MV-4-11 (cell line): ENCODE results near the gene PADI2.

Experiments used
- DNase-seq: peaks from one replicate; lab custom pipeline; 2025; lab: John Stamatoyannopoulos, UW

PADI2 gene

DNA sequence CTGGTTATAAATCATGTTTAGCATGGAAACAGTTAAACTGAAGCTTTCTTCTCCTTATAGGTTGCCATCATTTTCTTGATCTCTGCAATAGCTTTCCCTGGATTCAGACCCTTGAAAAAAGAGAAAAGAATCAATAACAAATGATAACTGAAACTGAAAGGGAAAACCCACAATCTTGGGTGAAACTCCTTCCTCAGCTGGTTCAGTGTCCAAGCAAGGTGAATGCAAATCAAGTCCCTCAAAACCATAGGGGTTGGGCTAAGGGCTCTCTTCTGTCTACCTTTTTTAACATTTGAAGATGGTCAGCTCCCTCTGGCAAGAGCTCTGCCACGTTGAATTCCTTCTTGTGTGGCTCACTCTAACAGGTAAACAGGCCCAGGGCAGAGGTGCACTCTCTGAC lies 100.4 kb downstream of the PADI2 start:
- no peak for DNase-seq

- no peak for DNase-seq
Observed at GRCh38 chr1:17017435-17017834, 101.8 kb downstream of the PADI2 start.
